ENCODE measurements around the gene FOXN4.

FOXN4 gene

GRCh38 chr12:109294286-109294796, 14.7 kb downstream of the FOXN4 start:
- TF ChIP-seq CTCF (IDR thresholded peaks at IDR 0.05; ENCODE audit: low read depth, low read length): no peak
- DNase-seq (ENCODE audit: extremely low read depth, low read depth): no peak

GRCh38 chr12:109293106-109293505, 16.0 kb downstream of the FOXN4 start:
- no peak for TF ChIP-seq CTCF (IDR thresholded peaks at IDR 0.05; ENCODE audit: low read depth, low read length)
- DNase-seq (ENCODE audit: extremely low read depth, low read depth): no peak

- no peak for TF ChIP-seq CTCF (IDR thresholded peaks at IDR 0.05; ENCODE audit: low read depth, low read length)
- DNase-seq (ENCODE audit: extremely low read depth, low read depth): no peak
Observed at GRCh38 chr12:109292342-109292711, 16.8 kb downstream of the FOXN4 start.

DNA sequence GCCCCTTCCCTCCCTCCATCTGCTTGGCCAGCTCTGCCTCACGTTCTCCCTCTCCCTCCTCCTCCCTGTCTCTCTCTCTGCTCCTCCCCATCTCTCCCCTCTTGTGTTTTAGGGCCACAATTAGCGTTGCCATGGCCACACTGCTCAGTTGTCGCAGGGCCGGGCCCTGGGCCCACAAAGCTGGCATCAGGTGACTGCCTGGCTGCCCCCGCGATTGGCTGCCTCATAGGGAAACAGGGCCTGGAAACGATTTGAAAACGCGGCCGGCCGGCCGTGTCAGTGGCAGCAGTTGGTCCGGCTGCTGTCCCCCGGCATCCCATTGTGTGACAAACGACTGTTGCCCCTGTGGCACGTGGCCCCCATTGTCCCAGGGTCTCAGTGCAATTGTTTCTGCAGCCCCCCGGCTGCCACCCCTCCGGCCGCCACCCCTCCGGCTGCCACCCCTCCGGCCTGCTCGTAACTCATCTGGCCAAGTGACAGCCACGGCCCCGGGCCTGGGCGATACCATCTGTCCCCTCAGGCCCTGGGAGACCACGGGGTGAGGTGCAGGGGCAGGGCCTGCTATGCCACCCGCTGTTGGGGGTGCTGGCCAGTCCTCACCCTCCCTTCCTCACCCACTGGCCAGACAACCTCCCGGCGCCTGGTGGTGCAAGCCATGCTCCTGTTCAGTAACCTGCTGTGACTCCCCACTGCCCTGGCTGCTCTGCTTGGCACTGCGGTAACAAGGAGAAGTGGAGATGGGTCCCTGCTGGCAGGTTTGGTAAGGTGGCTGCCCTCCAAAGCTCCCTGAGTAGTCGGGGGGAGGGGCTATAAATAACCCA, 17.4 kb downstream of the FOXN4 start:
- TF ChIP-seq CTCF (IDR thresholded peaks at IDR 0.05; ENCODE audit: low read depth, low read length): no peak
- DNase-seq (ENCODE audit: extremely low read depth, low read depth): peak; percentile 5

DNA sequence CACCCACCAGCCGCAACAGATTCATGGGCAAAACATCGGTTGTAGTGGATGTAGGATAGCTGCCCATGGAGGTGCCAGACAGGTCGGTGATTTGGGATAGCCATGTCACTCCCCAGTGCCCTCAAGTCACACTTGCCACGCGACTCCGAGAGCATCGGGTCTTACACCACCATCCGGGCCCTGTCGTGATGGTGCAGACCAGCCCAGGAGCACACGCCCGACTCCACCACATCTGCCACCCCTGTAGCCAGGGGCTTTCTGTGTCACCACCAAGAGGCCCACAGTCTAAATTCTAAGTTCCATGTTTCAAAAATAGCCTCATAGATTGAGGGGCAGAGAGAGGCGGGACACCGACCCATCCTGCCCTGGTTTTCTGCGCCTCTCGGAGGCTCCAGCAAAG, 18.0 kb downstream of the FOXN4 start:
- DNase-seq (ENCODE audit: extremely low read depth, low read depth): no peak
- no peak for TF ChIP-seq CTCF (IDR thresholded peaks at IDR 0.05; ENCODE audit: low read depth, low read length)

GRCh38 chr12:109290061-109290460, 19.0 kb downstream of the FOXN4 start:
- no peak for TF ChIP-seq CTCF (IDR thresholded peaks at IDR 0.05; ENCODE audit: low read depth, low read length)
- no peak for DNase-seq (ENCODE audit: extremely low read depth, low read depth)

DNA sequence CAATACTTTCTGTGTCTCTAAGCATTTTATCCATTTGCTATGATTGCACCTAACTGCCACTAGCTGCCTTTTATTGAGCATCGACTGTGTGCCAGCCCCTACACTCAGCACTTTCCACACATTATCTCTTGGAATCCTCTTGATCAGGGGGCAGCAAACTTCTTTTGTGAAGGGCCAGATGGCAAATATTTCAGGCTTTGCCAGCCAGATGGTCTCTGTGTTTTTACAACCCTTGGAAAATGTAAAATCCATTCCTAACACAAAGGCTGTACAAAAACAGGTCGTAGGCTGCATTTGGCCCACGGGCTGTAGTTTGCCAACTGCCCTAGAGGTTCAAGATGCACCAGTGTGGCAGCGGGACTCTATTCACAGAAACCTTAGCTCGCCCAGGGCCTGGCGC, 19.5 kb downstream of the FOXN4 start:
- no peak for DNase-seq (ENCODE audit: extremely low read depth, low read depth)
- TF ChIP-seq CTCF (IDR thresholded peaks at IDR 0.05; ENCODE audit: low read depth, low read length): no peak

Data from AG09319 (cell line).